HUDEP-2 (cell line): Measurements from ENCODE around the gene DACT3.
A peak's percentile ranks its signal among the peaks of the same experiment; 100 is the strongest.

Source experiments
- DNase-seq, 76 experiments: peaks; one replicate each; lab custom pipeline; 2025; ENCODE audit not compliant: unreplicated experiment in 76 of 76; lab: John Stamatoyannopoulos, UW

Gene DACT3

GRCh38 chr19:46602392-46603194 is 58.4 kb downstream of the DACT3 start:
- peak in 25 of 76 experiments; percentile 11 to 65 (median 36) for DNase-seq

- DNase-seq, result peak in 4 of 76 experiments; percentile 12 to 43 (median 24)
Observed at GRCh38 chr19:46601318-46602224, 59.4 kb downstream of the DACT3 start, which contains the start of gene CALM3. CALM3 (plus strand) TSS chr19:46601330; CDS start chr19:46601435, 105 bp downstream.

DNA sequence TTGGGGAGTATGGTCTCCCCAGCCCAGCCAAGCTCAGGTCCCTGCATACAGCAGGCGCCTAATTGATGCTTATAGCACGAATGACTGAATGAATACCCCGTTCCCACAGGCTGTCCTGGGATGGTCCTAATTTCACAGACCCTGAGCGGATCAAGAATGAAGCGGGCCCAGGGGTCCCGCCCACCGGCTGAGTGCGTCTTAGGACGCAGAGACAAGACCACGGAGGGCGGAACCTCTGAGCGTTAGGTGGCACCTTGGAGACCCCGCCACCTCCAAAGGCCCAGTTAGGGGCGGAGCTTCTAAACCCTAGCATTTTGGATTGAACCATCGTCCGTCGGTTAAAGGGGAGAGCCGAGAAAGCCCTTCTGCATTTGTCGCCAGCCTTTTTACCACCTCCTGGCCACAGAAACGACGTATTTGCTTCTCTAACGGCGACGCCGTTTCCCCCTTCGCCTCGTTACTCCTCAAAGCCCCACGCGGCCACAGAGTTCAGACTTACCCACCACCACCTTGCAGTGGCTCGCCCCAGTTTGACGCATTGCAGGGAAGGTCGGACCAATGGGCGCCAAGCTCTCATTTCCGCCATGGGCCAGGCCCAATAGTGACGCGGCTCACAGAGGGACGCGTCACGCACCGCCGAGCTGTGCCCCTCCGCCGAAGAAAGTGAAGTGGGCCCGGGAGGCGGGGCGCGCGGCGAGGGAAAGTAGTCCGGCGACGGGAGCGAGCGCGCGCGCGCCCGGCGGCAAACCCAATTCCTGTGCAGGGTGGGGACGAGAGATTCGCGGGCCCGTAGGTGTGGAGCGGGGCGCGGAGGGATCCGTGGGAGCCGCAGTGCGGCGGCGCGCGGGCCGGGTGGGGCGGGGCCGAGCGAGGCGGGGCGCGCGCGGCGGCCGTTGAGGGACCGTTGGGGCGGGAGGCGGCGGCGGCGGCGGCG is 60.3 kb downstream of the DACT3 start:
- peak; percentile 83 to 99 (median 97) for DNase-seq

DNA sequence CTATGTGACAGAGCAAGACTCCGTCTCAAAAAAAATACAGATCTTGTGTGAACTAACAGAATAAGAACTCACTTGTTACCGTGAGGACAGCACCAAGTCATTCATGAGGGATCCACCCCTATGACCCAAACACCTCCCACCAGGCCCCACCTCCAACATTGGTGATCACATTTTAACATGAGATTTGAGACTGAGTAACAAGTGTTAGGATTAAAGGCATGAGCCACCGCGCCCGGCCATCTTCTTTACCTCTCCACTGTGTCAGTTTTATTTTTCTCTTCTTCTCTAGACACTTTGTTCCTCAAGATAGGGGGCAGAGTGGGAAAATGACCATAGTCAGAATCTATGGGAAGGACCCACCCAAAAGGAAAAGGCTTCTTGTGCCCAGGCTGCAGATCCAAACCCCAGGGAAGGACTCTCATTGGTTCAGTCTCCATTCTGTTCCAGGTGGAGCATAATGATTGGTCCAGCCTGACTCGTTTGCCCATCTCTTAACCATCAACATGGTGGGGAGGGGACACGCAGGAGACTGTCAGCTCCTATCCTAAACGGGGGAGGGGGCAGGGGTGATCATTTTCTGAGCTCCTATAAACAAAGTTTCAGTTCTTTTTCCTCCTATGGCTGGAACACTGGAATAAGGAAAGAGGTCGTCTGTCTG is 61.1 kb downstream of the DACT3 start:
- DNase-seq, result no peak

DNA sequence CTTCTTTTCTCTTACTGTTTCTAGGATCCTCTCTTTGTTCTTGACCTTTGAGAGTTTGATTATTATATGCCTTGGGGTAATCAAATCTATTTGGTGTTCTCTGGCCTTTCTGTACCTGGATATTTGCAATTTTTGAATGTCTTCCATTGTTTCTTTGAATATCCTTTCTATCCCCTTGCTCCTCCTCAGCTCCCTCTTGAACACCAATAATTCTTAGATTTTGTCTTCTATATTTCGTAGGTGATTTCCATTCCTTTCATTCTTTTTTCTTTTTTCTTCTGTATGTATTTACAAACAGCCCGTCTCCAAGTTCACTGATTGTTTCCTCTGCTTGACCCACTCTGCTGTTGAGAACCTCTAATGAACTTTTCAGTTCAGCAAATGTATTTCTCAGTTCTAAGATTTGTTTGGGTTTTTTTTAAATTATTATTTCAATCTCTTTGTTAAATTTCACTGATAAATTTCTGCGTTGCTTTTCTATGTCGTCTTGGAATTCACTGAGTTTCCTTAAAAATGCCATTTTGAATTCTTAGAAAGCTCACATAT is 62.5 kb downstream of the DACT3 start:
- DNase-seq, result no peak
